Measurements from ENCODE around the gene ELAC2.

Gene ELAC2

GRCh38 chr17:13003454-13003851, 14.4 kb downstream of the ELAC2 start:
- Mint-ChIP-seq H3K9me3 (no peaks in the 10 kb centered on the region), H3K27me3 (no peaks in the 10 kb centered on the region), H3K36me3 (peaks cover 12% of the 10 kb centered on the region), H3K27ac (no peak overlapping the region), H3K4me3 (no peak overlapping the region), H3K4me1 (no peaks in the 10 kb centered on the region)
- no peak for DNase-seq (ENCODE audit: low spot score in 2 of 2)
- peak; percentile 19 for ATAC-seq (ENCODE audit: low read depth)

GRCh38 chr17:13002761-13003453, 14.9 kb downstream of the ELAC2 start:
- H3K36me3 Mint-ChIP-seq, result peaks cover 13% of the 10 kb centered on the region

GRCh38 chr17:13001991-13002615, 15.7 kb downstream of the ELAC2 start:
- H3K9me3 Mint-ChIP-seq, result no peaks in the 10 kb centered on the region
- no peak overlapping the region for H3K27ac Mint-ChIP-seq
- H3K36me3 Mint-ChIP-seq, result peaks cover 14% of the 10 kb centered on the region
- no peaks in the 10 kb centered on the region for H3K27me3 Mint-ChIP-seq
- H3K4me1 Mint-ChIP-seq, result no peaks in the 10 kb centered on the region
- DNase-seq (ENCODE audit: low spot score in 2 of 2) (no peak), ATAC-seq (ENCODE audit: low read depth) (no peak)
- no peak overlapping the region for H3K4me3 Mint-ChIP-seq

More at GRCh38 chr17:13002761-13003453, 14.9 kb downstream of the ELAC2 start:
- Mint-ChIP-seq H3K27ac (no peak overlapping the region), H3K4me3 (no peak overlapping the region), H3K9me3 (no peaks in the 10 kb centered on the region), H3K4me1 (no peaks in the 10 kb centered on the region), H3K27me3 (no peaks in the 10 kb centered on the region)
- ATAC-seq (ENCODE audit: low read depth) (peak; percentile 41), DNase-seq (ENCODE audit: low spot score in 2 of 2) (peak; percentile 45 to 66)

- Mint-ChIP-seq H3K27ac (no peak overlapping the region), H3K27me3 (no peaks in the 10 kb centered on the region), H3K9me3 (no peaks in the 10 kb centered on the region), H3K36me3 (peaks cover 19% of the 10 kb centered on the region), H3K4me3 (no peak overlapping the region), H3K4me1 (no peaks in the 10 kb centered on the region)
- ATAC-seq (ENCODE audit: low read depth) (no peak), DNase-seq (ENCODE audit: low spot score in 2 of 2) (no peak)
These were observed 17.3 kb downstream of the ELAC2 start for GRCh38 chr17:13000561-13000960.

- Mint-ChIP-seq H3K36me3 (peaks cover 25% of the 10 kb centered on the region), H3K27ac (no peak overlapping the region)
- ATAC-seq (ENCODE audit: low read depth), result no peak
These were observed 19.0 kb downstream of the ELAC2 start for GRCh38 chr17:12998874-12999273.

GRCh38 chr17:12998461-12998860, 19.4 kb downstream of the ELAC2 start:
- H3K4me3 Mint-ChIP-seq, result no peak overlapping the region
- DNase-seq (ENCODE audit: low spot score in 2 of 2) (no peak), ATAC-seq (ENCODE audit: low read depth) (no peak)
- H3K4me1 Mint-ChIP-seq, result no peaks in the 10 kb centered on the region
- peaks cover 24% of the 10 kb centered on the region for H3K36me3 Mint-ChIP-seq
- H3K27me3 Mint-ChIP-seq, result no peaks in the 10 kb centered on the region
- H3K9me3 Mint-ChIP-seq, result no peaks in the 10 kb centered on the region
- H3K27ac Mint-ChIP-seq, result no peak overlapping the region

More at GRCh38 chr17:12998874-12999273, 19.0 kb downstream of the ELAC2 start:
- no peaks in the 10 kb centered on the region for H3K9me3 Mint-ChIP-seq
- DNase-seq (ENCODE audit: low spot score in 2 of 2), result no peak
- H3K4me3 Mint-ChIP-seq, result no peak overlapping the region
- no peaks in the 10 kb centered on the region for H3K27me3 Mint-ChIP-seq
- H3K4me1 Mint-ChIP-seq, result no peaks in the 10 kb centered on the region

- H3K9me3 Mint-ChIP-seq, result no peaks in the 10 kb centered on the region
- ATAC-seq (ENCODE audit: low read depth) (no peak), DNase-seq (ENCODE audit: low spot score in 2 of 2) (no peak)
- H3K4me3 Mint-ChIP-seq, result no peak overlapping the region
- H3K27ac Mint-ChIP-seq, result no peak overlapping the region
- no peaks in the 10 kb centered on the region for H3K27me3 Mint-ChIP-seq
- no peaks in the 10 kb centered on the region for H3K4me1 Mint-ChIP-seq
- H3K36me3 Mint-ChIP-seq, result peaks cover 29% of the 10 kb centered on the region
These were observed 20.9 kb downstream of the ELAC2 start for GRCh38 chr17:12996941-12997340.

GRCh38 chr17:12996357-12996756, 21.5 kb downstream of the ELAC2 start:
- Mint-ChIP-seq H3K27me3 (no peaks in the 10 kb centered on the region), H3K4me3 (no peak overlapping the region), H3K9me3 (no peaks in the 10 kb centered on the region), H3K4me1 (no peaks in the 10 kb centered on the region), H3K36me3 (peaks cover 33% of the 10 kb centered on the region), H3K27ac (no peak overlapping the region)
- ATAC-seq (ENCODE audit: low read depth) (no peak), DNase-seq (ENCODE audit: low spot score in 2 of 2) (no peak)

- Mint-ChIP-seq H3K27me3 (no peaks in the 10 kb centered on the region), H3K27ac (no peak overlapping the region), H3K4me1 (no peaks in the 10 kb centered on the region), H3K36me3 (peaks cover 33% of the 10 kb centered on the region), H3K9me3 (no peaks in the 10 kb centered on the region), H3K4me3 (no peak overlapping the region)
- ATAC-seq (ENCODE audit: low read depth), result no peak
- no peak for DNase-seq (ENCODE audit: low spot score in 2 of 2)
These were observed 21.9 kb downstream of the ELAC2 start for GRCh38 chr17:12995896-12996295.

- H3K4me3 Mint-ChIP-seq, result no peak overlapping the region
- no peaks in the 10 kb centered on the region for H3K27me3 Mint-ChIP-seq
- ATAC-seq (ENCODE audit: low read depth) (no peak), DNase-seq (ENCODE audit: low spot score in 2 of 2) (no peak)
- H3K4me1 Mint-ChIP-seq, result no peaks in the 10 kb centered on the region
- H3K27ac Mint-ChIP-seq, result no peak overlapping the region
- H3K9me3 Mint-ChIP-seq, result no peaks in the 10 kb centered on the region
- peaks cover 35% of the 10 kb centered on the region for H3K36me3 Mint-ChIP-seq
These were observed 22.5 kb downstream of the ELAC2 start for GRCh38 chr17:12995106-12995895.

GRCh38 chr17:12994341-12995074, 23.3 kb downstream of the ELAC2 start:
- ATAC-seq (ENCODE audit: low read depth) (no peak), DNase-seq (ENCODE audit: low spot score in 2 of 2) (no peak)
- Mint-ChIP-seq H3K4me1 (no peaks in the 10 kb centered on the region), H3K9me3 (no peaks in the 10 kb centered on the region), H3K36me3 (peaks cover 35% of the 10 kb centered on the region), H3K4me3 (no peak overlapping the region), H3K27me3 (no peaks in the 10 kb centered on the region), H3K27ac (no peak overlapping the region)

GRCh38 chr17:12993631-12994030, 24.2 kb downstream of the ELAC2 start:
- no peak overlapping the region for H3K4me3 Mint-ChIP-seq
- H3K9me3 Mint-ChIP-seq, result no peaks in the 10 kb centered on the region
- H3K4me1 Mint-ChIP-seq, result peaks cover 2% of the 10 kb centered on the region
- no peak for ATAC-seq (ENCODE audit: low read depth)
- DNase-seq (ENCODE audit: low spot score in 2 of 2), result no peak
- peaks cover 35% of the 10 kb centered on the region for H3K36me3 Mint-ChIP-seq
- H3K27me3 Mint-ChIP-seq, result no peaks in the 10 kb centered on the region
- no peak overlapping the region for H3K27ac Mint-ChIP-seq

- ATAC-seq (ENCODE audit: low read depth), result no peak
- H3K36me3 Mint-ChIP-seq, result peaks cover 30% of the 10 kb centered on the region
- no peak overlapping the region for H3K27ac Mint-ChIP-seq
- H3K4me3 Mint-ChIP-seq, result no peak overlapping the region
- no peak for DNase-seq (ENCODE audit: low spot score in 2 of 2)
- H3K4me1 Mint-ChIP-seq, result peaks cover 7% of the 10 kb centered on the region
- H3K9me3 Mint-ChIP-seq, result no peaks in the 10 kb centered on the region
- H3K27me3 Mint-ChIP-seq, result no peaks in the 10 kb centered on the region
These were observed 25.2 kb downstream of the ELAC2 start for GRCh38 chr17:12992676-12993075.

GRCh38 chr17:12990926-12991325, 26.9 kb downstream of the ELAC2 start:
- H3K36me3 Mint-ChIP-seq, result peaks cover 23% of the 10 kb centered on the region

More at GRCh38 chr17:12990926-12991325, 26.9 kb downstream of the ELAC2 start:
- Mint-ChIP-seq H3K27me3 (no peaks in the 10 kb centered on the region), H3K4me1 (peaks cover 7% of the 10 kb centered on the region), H3K9me3 (no peaks in the 10 kb centered on the region), H3K4me3 (no peak overlapping the region), H3K27ac (peak overlapping the region; percentile 55)
- no peak for ATAC-seq (ENCODE audit: low read depth)
- DNase-seq (ENCODE audit: low spot score in 2 of 2), result no peak
